Measurements from ENCODE around the gene HSD17B12.

DNA sequence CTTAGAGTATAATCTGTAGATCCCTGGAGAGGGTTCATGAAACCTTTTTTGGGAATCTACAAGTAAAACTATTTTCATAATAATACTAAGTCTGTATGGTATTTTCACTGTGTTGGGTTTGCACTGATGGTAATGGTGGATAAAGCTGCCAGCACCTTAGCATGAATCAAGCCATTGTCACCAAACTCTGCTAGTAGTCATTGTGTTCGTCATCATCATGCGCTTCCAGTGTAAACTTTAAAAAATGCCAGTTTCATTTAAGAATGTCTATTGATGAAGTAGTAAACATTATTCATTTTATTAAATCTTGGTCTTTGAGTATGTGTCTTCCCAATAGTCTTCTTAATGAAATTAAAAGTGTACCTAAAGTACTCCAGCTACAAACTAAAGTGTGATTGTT is 215.1 kb downstream of the HSD17B12 start:
- TF ChIP-seq CTCF (optimal IDR thresholded peaks at IDR 0.05 in 1 of 3, IDR thresholded peaks at IDR 0.05 in 1 of 3, conservative IDR thresholded peaks at IDR 0.05 in 1 of 3; ENCODE audit: extremely low read depth in 1 of 3, insufficient read depth in 2 of 3, low read length in 3 of 3), result no peak
- TF ChIP-seq EZH2 (IDR thresholded peaks at IDR 0.05; ENCODE audit: low read length), result no peak

Data from keratinocyte (primary cell).